ENCODE results near the gene ABCA7. TPM values are rescaled to one million over a fixed set of nuclear protein-coding genes. Genes with fewer than 3 reads are reported as not detected.

ABCA7 gene
- total RNA-seq, 1 experiment from 2014 or later = 40.3 TPM

DNA sequence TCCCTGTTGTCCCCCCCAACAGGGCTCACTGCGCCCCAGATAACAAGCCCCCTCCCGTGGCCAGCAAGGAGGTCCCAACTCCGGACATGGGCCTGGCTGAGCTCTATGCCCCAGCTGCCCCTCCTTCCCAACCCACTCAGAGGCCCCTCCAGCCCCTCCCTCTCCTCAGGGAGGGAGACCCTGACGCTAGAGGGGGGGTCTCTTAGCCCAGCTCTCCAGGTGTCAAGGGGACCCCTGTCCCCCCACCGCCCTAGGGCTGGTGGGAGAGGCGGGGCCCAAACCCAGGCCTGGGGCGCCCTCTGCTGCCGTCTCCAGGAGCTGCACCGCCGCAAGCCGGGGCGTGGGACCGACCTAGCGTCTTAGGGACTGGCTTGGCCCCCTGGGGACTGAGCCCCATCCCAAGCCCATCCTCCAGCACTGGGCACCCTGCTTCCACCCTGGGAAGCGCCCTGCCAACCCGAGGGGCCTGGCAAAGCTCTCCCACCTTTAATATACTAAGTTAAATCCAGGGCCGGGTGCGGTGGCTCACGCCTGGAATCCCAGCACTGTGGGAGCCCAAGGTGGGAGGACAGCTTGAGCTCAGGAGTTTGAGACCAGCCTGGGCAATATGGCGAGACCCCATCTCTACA is 38.3 kb upstream of the ABCA7 start (continued):
- TF ChIP-seq IRF2 (CRISPR knock-in tag; IDR thresholded peaks at IDR 0.05; ENCODE audit: borderline replicate concordance, low read depth) = no peak

DNA sequence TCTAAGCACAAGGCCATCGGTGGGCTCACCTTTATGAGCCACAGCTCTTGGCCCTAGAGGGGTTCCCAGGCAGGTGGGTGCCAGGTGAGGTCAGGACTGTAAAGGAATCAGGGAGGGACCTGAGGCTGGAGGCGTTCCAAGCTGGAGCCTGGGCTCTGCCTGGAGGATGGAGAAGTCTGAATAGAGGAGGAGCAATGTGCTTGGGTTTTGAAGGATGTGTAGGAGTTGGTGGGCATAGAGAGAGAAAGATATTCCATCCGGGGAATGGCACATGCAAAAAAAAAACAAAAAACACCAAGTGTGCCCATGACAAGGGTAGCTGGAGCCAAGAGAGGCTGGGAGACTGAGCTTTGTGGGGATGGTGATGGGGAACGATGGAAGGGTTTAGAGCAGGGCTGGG is 37.3 kb upstream of the ABCA7 start:
- Mint-ChIP-seq H3K27ac (no peak overlapping the region), H3K4me1 (no peaks in the 10 kb centered on the region), H3K27me3 (ENCODE audit: low read depth) (peaks cover 38% of the 10 kb centered on the region), H3K9me3 (no peaks in the 10 kb centered on the region), H3K36me3 (0 out of 2 replicates have a peak, but pooled peaks cover 7% of the 10 kb centered on the region), H3K4me3 (no peak overlapping the region)
- POLR2A ChIA-PET = no interaction called here
- TF ChIP-seq ESRRA (CRISPR knock-in tag; IDR thresholded peaks at IDR 0.05; ENCODE audit: borderline replicate concordance) = no peak
- TF ChIP-seq, protein P1, sequence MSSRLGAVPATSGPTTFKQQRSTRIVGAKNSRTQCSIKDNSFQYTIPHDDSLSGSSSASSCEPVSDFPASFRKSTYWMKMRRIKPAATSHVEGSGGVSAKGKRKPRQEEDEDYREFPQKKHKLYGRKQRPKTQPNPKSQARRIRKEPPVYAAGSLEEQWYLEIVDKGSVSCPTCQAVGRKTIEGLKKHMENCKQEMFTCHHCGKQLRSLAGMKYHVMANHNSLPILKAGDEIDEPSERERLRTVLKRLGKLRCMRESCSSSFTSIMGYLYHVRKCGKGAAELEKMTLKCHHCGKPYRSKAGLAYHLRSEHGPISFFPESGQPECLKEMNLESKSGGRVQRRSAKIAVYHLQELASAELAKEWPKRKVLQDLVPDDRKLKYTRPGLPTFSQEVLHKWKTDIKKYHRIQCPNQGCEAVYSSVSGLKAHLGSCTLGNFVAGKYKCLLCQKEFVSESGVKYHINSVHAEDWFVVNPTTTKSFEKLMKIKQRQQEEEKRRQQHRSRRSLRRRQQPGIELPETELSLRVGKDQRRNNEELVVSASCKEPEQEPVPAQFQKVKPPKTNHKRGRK (CRISPR knock-in tag; IDR thresholded peaks at IDR 0.05; ENCODE audit: borderline replicate concordance) = no peak
- no peak for TF ChIP-seq TEAD1 (CRISPR knock-in tag; IDR thresholded peaks at IDR 0.05)
- no peak for TF ChIP-seq JUN (CRISPR knock-in tag; IDR thresholded peaks at IDR 0.05)
- TF ChIP-seq, protein P2, sequence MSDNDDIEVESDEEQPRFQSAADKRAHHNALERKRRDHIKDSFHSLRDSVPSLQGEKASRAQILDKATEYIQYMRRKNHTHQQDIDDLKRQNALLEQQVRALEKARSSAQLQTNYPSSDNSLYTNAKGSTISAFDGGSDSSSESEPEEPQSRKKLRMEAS (CRISPR knock-in tag; IDR thresholded peaks at IDR 0.05) = no peak
- TF ChIP-seq, protein P3, sequence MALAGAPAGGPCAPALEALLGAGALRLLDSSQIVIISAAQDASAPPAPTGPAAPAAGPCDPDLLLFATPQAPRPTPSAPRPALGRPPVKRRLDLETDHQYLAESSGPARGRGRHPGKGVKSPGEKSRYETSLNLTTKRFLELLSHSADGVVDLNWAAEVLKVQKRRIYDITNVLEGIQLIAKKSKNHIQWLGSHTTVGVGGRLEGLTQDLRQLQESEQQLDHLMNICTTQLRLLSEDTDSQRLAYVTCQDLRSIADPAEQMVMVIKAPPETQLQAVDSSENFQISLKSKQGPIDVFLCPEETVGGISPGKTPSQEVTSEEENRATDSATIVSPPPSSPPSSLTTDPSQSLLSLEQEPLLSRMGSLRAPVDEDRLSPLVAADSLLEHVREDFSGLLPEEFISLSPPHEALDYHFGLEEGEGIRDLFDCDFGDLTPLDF (CRISPR knock-in tag; IDR thresholded peaks at IDR 0.05) = no peak
- TF ChIP-seq TEAD4 (CRISPR knock-in tag; IDR thresholded peaks at IDR 0.05) = no peak
- no peak for TF ChIP-seq FOXJ3 (CRISPR knock-in tag; IDR thresholded peaks at IDR 0.05; ENCODE audit: borderline replicate concordance)
- no peak for TF ChIP-seq NFYB (CRISPR knock-in tag; conservative IDR thresholded peaks at IDR 0.05; ENCODE audit: low read depth)
- TF ChIP-seq EMX1 (CRISPR knock-in tag; IDR thresholded peaks at IDR 0.05) = no peak
- TF ChIP-seq PRRX2 (CRISPR knock-in tag; IDR thresholded peaks at IDR 0.05) = no peak
- TF ChIP-seq SMAD3 (CRISPR knock-in tag; IDR thresholded peaks at IDR 0.05; ENCODE audit: borderline replicate concordance) = no peak
- TF ChIP-seq, protein P4, sequence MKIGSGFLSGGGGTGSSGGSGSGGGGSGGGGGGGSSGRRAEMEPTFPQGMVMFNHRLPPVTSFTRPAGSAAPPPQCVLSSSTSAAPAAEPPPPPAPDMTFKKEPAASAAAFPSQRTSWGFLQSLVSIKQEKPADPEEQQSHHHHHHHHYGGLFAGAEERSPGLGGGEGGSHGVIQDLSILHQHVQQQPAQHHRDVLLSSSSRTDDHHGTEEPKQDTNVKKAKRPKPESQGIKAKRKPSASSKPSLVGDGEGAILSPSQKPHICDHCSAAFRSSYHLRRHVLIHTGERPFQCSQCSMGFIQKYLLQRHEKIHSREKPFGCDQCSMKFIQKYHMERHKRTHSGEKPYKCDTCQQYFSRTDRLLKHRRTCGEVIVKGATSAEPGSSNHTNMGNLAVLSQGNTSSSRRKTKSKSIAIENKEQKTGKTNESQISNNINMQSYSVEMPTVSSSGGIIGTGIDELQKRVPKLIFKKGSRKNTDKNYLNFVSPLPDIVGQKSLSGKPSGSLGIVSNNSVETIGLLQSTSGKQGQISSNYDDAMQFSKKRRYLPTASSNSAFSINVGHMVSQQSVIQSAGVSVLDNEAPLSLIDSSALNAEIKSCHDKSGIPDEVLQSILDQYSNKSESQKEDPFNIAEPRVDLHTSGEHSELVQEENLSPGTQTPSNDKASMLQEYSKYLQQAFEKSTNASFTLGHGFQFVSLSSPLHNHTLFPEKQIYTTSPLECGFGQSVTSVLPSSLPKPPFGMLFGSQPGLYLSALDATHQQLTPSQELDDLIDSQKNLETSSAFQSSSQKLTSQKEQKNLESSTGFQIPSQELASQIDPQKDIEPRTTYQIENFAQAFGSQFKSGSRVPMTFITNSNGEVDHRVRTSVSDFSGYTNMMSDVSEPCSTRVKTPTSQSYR (CRISPR knock-in tag; IDR thresholded peaks at IDR 0.05) = no peak
- no peak for TF ChIP-seq ZNF396 (CRISPR knock-in tag; IDR thresholded peaks at IDR 0.05; ENCODE audit: borderline replicate concordance)
- ATAC-seq (no peak), DNase-seq (ENCODE audit: low spot score) (no peak)
- CTCF ChIA-PET = interaction anchor here (0.5 to 0.7 kb wide), 2 partner anchors 101 to 274 kb away, joined by 3 to 4 read pairs; no protein-coding TSS in a partner anchor

DNA sequence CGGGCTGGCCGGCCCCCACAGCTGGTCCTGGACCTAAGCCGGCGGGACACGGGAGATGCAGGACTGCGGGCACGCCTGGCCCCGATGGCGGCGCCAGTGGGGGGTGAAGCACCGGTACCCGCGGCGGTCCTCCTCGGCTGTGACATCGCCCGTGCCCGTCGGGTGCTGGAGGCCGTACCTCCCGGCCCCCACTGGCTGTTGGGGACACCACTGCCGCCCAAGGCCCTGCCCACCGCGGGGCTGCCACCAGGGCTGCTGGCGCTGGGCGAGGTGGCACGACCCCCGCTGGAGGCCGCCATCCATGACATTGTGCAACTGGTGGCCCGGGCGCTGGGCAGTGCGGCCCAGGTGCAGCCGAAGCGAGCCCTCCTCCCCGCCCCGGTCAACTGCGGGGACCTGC is 36.6 kb upstream of the ABCA7 start:
- ChIA-PET CTCF (interaction anchor here (1.3 to 1.5 kb wide), 2 partner anchors 8 to 222 kb away, joined by 3 to 4 read pairs; no protein-coding TSS in a partner anchor), POLR2A (no interaction called here)
- Mint-ChIP-seq H3K4me3 (no peak overlapping the region), H3K27ac (no peak overlapping the region), H3K4me1 (no peaks in the 10 kb centered on the region), H3K27me3 (ENCODE audit: low read depth) (peaks cover 31% of the 10 kb centered on the region), H3K36me3 (0 out of 2 replicates have a peak, but pooled peaks cover 7% of the 10 kb centered on the region), H3K9me3 (no peaks in the 10 kb centered on the region)
- no peak for DNase-seq (ENCODE audit: low spot score)
- no peak for ATAC-seq
- TF ChIP-seq, protein P5, sequence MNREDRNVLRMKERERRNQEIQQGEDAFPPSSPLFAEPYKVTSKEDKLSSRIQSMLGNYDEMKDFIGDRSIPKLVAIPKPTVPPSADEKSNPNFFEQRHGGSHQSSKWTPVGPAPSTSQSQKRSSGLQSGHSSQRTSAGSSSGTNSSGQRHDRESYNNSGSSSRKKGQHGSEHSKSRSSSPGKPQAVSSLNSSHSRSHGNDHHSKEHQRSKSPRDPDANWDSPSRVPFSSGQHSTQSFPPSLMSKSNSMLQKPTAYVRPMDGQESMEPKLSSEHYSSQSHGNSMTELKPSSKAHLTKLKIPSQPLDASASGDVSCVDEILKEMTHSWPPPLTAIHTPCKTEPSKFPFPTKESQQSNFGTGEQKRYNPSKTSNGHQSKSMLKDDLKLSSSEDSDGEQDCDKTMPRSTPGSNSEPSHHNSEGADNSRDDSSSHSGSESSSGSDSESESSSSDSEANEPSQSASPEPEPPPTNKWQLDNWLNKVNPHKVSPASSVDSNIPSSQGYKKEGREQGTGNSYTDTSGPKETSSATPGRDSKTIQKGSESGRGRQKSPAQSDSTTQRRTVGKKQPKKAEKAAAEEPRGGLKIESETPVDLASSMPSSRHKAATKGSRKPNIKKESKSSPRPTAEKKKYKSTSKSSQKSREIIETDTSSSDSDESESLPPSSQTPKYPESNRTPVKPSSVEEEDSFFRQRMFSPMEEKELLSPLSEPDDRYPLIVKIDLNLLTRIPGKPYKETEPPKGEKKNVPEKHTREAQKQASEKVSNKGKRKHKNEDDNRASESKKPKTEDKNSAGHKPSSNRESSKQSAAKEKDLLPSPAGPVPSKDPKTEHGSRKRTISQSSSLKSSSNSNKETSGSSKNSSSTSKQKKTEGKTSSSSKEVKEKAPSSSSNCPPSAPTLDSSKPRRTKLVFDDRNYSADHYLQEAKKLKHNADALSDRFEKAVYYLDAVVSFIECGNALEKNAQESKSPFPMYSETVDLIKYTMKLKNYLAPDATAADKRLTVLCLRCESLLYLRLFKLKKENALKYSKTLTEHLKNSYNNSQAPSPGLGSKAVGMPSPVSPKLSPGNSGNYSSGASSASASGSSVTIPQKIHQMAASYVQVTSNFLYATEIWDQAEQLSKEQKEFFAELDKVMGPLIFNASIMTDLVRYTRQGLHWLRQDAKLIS (CRISPR knock-in tag; IDR thresholded peaks at IDR 0.05; ENCODE audit: borderline replicate concordance) = no peak
- TF ChIP-seq, protein P6, sequence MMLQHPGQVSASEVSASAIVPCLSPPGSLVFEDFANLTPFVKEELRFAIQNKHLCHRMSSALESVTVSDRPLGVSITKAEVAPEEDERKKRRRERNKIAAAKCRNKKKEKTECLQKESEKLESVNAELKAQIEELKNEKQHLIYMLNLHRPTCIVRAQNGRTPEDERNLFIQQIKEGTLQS (CRISPR knock-in tag; conservative IDR thresholded peaks at IDR 0.05) = no peak
- TF ChIP-seq, protein P1 (CRISPR knock-in tag; IDR thresholded peaks at IDR 0.05; ENCODE audit: borderline replicate concordance) = no peak
- TF ChIP-seq MYBL2 (CRISPR knock-in tag; IDR thresholded peaks at IDR 0.05) (no peak), NFATC4 (CRISPR knock-in tag; IDR thresholded peaks at IDR 0.05) (no peak), OVOL2 (CRISPR knock-in tag; IDR thresholded peaks at IDR 0.05; ENCODE audit: borderline replicate concordance) (no peak)
- TF ChIP-seq, protein P7, sequence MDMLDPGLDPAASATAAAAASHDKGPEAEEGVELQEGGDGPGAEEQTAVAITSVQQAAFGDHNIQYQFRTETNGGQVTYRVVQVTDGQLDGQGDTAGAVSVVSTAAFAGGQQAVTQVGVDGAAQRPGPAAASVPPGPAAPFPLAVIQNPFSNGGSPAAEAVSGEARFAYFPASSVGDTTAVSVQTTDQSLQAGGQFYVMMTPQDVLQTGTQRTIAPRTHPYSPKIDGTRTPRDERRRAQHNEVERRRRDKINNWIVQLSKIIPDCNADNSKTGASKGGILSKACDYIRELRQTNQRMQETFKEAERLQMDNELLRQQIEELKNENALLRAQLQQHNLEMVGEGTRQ (CRISPR knock-in tag; IDR thresholded peaks at IDR 0.05) = no peak
